B cell (primary cell): ENCODE data around the gene KEAP1. TPM values are rescaled to one million over a fixed set of nuclear protein-coding genes. Genes with fewer than 3 reads are reported as not detected.

Source experiments
- ATAC-seq: fragments of 200-7000 bp; cut with Tn5 transposase; one replicate; pipeline ENCODE4 v1.10.0; 2021; ENCODE audit warnings: low read depth, mild to moderate bottlenecking, moderate number of reproducible peaks, moderate library complexity
- CTCF ChIA-PET: fragments of 350-600 bp; sonication (Branson Sonifier 250); formaldehyde crosslinking; loops from one replicate; lab custom pipeline; 2021; ENCODE audit warnings: antibody characterized with exemption, inconsistent platforms; lab: Charles Lee
- POLR2A ChIA-PET: fragments of 350-600 bp; sonication (Branson Sonifier 250); formaldehyde crosslinking; loops from one replicate; lab custom pipeline; 2021; ENCODE audit warnings: antibody characterized with exemption; lab: Charles Lee
- DNase-seq: peaks from one replicate; pipeline ENCODE4 v3.0.0; 2013
- H2AFZ ChIP-seq: 2 replicates; pipeline ENCODE4 v1.6.1; 2012; ENCODE audit warnings: mild to moderate bottlenecking, low read depth, low read length; ENCODE audit not compliant: insufficient read depth, poor library complexity, severe bottlenecking
- H3K27ac ChIP-seq, 2 donors: 1 replicate in 1 of 2; 2 replicates in 1 of 2; pipeline ENCODE4 v1.5.1; 2012 to 2013; ENCODE audit warnings: low read length in 2 of 2, mild to moderate bottlenecking in 2 of 2, moderate library complexity in 1 of 2
- H3K27me3 ChIP-seq, 4 experiments: fragments of 200-600 bp in 1 of 4; sonication (generic) in 1 of 4; replicated peaks in 1 of 4; 1 replicate in 2 of 4; 2 replicates in 2 of 4; pipeline versions ENCODE4 v1.6.1 to v1.7.0; 2013 to 2016; ENCODE audit warnings: low read length in 3 of 4, mild to moderate bottlenecking in 2 of 4, mixed read lengths in 1 of 4, moderate library complexity in 1 of 4; ENCODE audit not compliant: insufficient read depth in 4 of 4, control insufficient read depth in 3 of 4; ENCODE audit errors: control extremely low read depth in 1 of 4
- H3K36me3 ChIP-seq, 2 experiments: replicated peaks in 1 of 2; 1 replicate in 1 of 2; 2 replicates in 1 of 2; pipeline versions ENCODE4 v1.6.1 to v1.7.1; 2013; ENCODE audit warnings: low read length in 1 of 2; ENCODE audit not compliant: insufficient read depth in 2 of 2, control insufficient read depth in 1 of 2; ENCODE audit errors: control extremely low read depth in 1 of 2, extremely low read depth in 1 of 2
- H3K4me1 ChIP-seq, 2 donors: fragments of 200-600 bp in 1 of 2; sonication (generic) in 1 of 2; 1 replicate in 1 of 2; 2 replicates in 1 of 2; pipeline versions ENCODE4 v1.5.1 to v1.6.1; 2013 to 2017; ENCODE audit warnings: low read length in 2 of 2; ENCODE audit not compliant: control insufficient read depth in 2 of 2, insufficient read depth in 2 of 2
- H3K4me2 ChIP-seq: replicated peaks from 2 replicates; pipeline ENCODE3; 2012; ENCODE audit warnings: mild to moderate bottlenecking, low read depth, low read length; ENCODE audit not compliant: poor library complexity, severe bottlenecking
- H3K4me3 ChIP-seq, 5 experiments: fragments of 200-600 bp in 1 of 5; sonication (generic) in 1 of 5; 1 replicate in 3 of 5; 2 replicates in 2 of 5; pipeline versions ENCODE4 v1.5.1 to v1.7.0; 2011 to 2016; ENCODE audit warnings: low read length in 4 of 5, mild to moderate bottlenecking in 4 of 5, low read depth in 2 of 5, control low read depth in 1 of 5, moderate library complexity in 1 of 5; ENCODE audit not compliant: insufficient read depth in 1 of 5; ENCODE audit errors: control extremely low read depth in 1 of 5, extremely low read depth in 1 of 5
- H3K79me2 ChIP-seq: fragments of 200-600 bp; sonication (generic); one replicate; pipeline ENCODE4 v1.6.0; 2016; ENCODE audit warnings: low read length; ENCODE audit not compliant: control insufficient read depth, insufficient read depth
- H3K9ac ChIP-seq: fragments of 200-600 bp; sonication (generic); 2 replicates; pipeline ENCODE4 v1.6.1; 2017; ENCODE audit warnings: mild to moderate bottlenecking, low read length, moderate library complexity
- H3K9me3 ChIP-seq, 3 donors: one replicate each; pipeline versions ENCODE4 v1.6.1 to v1.7.1; 2013; ENCODE audit warnings: low read length in 2 of 3; ENCODE audit not compliant: control insufficient read depth in 2 of 3, insufficient read depth in 1 of 3; ENCODE audit errors: control extremely low read depth in 1 of 3
- H4K20me1 ChIP-seq: 2 replicates; pipeline ENCODE4 v1.6.0; 2012; ENCODE audit warnings: mild to moderate bottlenecking, low read length; ENCODE audit not compliant: insufficient read depth, control insufficient read depth, poor library complexity, severe bottlenecking
- H3K27ac Mint-ChIP-seq: one replicate; pipeline ENCODE4 v1.8.0; 2021; ENCODE audit warnings: mixed read lengths
- H3K27me3 Mint-ChIP-seq: one replicate; pipeline ENCODE4 v1.8.0; 2021; ENCODE audit warnings: mixed read lengths
- H3K4me1 Mint-ChIP-seq: one replicate; pipeline ENCODE4 v1.8.0; 2021; ENCODE audit warnings: mixed read lengths
- H3K4me3 Mint-ChIP-seq: one replicate; pipeline ENCODE4 v1.8.0; 2021; ENCODE audit warnings: mixed read lengths
- H3K9me3 Mint-ChIP-seq: one replicate; pipeline ENCODE4 v1.8.0; 2022; ENCODE audit warnings: mixed read lengths; ENCODE audit not compliant: insufficient read depth
- EZH2 ChIP-seq: IDR thresholded peaks from 2 replicates; pipeline ENCODE4 v1.6.1; 2012; ENCODE audit warnings: borderline replicate concordance, low read depth, mild to moderate bottlenecking, moderate library complexity, low read length; ENCODE audit not compliant: insufficient read depth, poor library complexity, severe bottlenecking
- WGBS: methylation state at CpG from one replicate; pipeline ENCODE4 v1.1.5; 2013; ENCODE audit warnings: missing lambda C conversion rate; ENCODE audit not compliant: insufficient coverage; 5-methylcytosine and 5-hydroxymethylcytosine counted together
- intact Hi-C: fragments of 100-400 bp; cut with micrococcal nuclease; formaldehyde crosslinking; loops from one replicate; pipeline ENCODE4 v1.10.0; 2022
- polyA plus RNA-seq: library from polyadenylated mRNA; depleted of rRNA; stranded (reverse); fragments of >200 nt; gene quantifications from 2 replicates; pipeline ENCODE4 v1.2.3, GENCODE V29; 2012
- total RNA-seq, 2 donors: library from RNA; stranded (reverse); fragments of 120-200 nt in 1 of 2; gene quantifications; 1 replicate in 1 of 2; 2 replicates in 1 of 2; pipeline versions ENCODE4 v1.2.3 to v1.2.4, GENCODE V29; 2013 to 2022
- TF ChIP-seq, protein P1 (sequence below): fragments of 200-600 bp; IDR thresholded peaks from one replicate; pipeline ENCODE4 v1.8.0; 2022; ENCODE audit warnings: antibody characterized with exemption, mild to moderate bottlenecking

KEAP1 gene
- total and polyA plus RNA-seq, 2 donors (not counting 1 experiment from before 2014, with no cell fraction given): 17.7 to 27.0 TPM

DNA sequence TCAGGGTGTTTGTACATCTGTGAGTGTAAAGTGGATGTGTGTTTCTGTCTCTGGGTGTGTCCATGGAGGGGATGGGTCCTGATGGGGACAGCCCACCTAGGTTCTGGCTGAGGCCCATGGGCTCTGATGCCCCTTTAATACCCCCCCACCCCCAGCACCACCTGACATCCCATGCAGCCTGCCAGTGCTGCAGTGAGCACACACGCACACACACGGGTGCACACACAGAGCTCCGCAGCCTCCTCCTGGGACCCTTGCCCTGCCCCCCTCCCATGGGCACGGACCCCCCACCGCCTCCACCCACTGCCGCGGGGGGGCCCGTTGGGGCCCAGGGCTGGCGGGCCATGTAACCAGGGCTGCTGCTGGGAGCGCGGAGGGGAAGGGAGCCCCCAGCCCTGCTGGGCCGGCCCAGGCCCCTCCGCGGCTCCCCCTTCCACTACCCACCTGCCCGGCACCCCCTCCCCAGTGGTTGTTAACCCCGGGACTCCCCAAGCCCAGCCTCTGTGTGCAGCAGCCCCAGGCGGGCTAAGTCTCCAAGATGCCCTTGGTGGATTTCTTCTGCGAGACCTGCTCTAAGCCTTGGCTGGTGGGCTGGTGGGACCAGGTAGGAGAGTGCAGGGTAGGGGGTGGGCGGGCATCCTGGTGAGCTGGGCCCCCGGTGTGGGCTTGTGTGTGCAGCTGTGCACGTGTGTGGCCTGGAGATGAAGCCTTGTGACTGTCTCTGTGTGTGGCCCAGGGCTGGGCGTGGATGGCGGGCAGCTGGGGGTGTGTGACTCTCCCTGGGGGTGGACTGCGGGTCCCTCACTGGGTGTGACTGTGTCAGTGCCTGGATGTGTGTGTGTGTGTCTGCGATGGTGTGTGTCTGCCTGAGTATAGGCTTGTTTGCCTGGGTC lies 50.2 kb downstream of the KEAP1 start:
- Histone ChIP-seq H3K79me2 (no peaks in the 10 kb centered on the region), H3K4me1 (no peaks in the 10 kb centered on the region), H4K20me1 (no peaks in the 10 kb centered on the region), H2AFZ (no peak overlapping the region), H3K4me3 (no peak overlapping the region), H3K27me3 (peaks cover 0 to 9% (median 0%) of the 10 kb centered on the region in 4 experiments), H3K9me3 (no peaks in the 10 kb centered on the region), H3K27ac (no peak overlapping the region), H3K36me3 (no peaks in the 10 kb centered on the region), H3K9ac (no peak overlapping the region), H3K4me2 (no peak overlapping the region)
- ATAC-seq: no peak
- Mint-ChIP-seq H3K27ac (no peak overlapping the region), H3K4me1 (no peaks in the 10 kb centered on the region), H3K9me3 (no peaks in the 10 kb centered on the region), H3K4me3 (no peak overlapping the region), H3K27me3 (peaks cover 9% of the 10 kb centered on the region)
- 75% methylated on average over 20 of the region's 25 CpGs for WGBS
- DNase-seq: no peak
- POLR2A ChIA-PET: interaction anchor here (0.6 kb wide), 2 partner anchors 17 to 90 kb away, joined by 3 read pairs; no protein-coding TSS in a partner anchor
- TF ChIP-seq EZH2: no peak
- TF ChIP-seq, protein P1, sequence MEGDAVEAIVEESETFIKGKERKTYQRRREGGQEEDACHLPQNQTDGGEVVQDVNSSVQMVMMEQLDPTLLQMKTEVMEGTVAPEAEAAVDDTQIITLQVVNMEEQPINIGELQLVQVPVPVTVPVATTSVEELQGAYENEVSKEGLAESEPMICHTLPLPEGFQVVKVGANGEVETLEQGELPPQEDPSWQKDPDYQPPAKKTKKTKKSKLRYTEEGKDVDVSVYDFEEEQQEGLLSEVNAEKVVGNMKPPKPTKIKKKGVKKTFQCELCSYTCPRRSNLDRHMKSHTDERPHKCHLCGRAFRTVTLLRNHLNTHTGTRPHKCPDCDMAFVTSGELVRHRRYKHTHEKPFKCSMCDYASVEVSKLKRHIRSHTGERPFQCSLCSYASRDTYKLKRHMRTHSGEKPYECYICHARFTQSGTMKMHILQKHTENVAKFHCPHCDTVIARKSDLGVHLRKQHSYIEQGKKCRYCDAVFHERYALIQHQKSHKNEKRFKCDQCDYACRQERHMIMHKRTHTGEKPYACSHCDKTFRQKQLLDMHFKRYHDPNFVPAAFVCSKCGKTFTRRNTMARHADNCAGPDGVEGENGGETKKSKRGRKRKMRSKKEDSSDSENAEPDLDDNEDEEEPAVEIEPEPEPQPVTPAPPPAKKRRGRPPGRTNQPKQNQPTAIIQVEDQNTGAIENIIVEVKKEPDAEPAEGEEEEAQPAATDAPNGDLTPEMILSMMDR: no peak
- intact Hi-C loops: no loop called here
- CTCF ChIA-PET: no interaction called here
